GM12874 (cell line): Measurements from ENCODE around the gene IL22RA1.

Source experiments
- CTCF ChIP-seq: IDR thresholded peaks from 2 replicates; pipeline ENCODE4 v1.5.1; 2011; ENCODE audit warnings: low read depth, mild to moderate bottlenecking, control low read depth, low read length, moderate library complexity; ENCODE audit not compliant: insufficient read depth

The IL22RA1 gene

GRCh38 chr1:24134376-24134775, 8.6 kb downstream of the IL22RA1 start:
- no peak for TF ChIP-seq CTCF

DNA sequence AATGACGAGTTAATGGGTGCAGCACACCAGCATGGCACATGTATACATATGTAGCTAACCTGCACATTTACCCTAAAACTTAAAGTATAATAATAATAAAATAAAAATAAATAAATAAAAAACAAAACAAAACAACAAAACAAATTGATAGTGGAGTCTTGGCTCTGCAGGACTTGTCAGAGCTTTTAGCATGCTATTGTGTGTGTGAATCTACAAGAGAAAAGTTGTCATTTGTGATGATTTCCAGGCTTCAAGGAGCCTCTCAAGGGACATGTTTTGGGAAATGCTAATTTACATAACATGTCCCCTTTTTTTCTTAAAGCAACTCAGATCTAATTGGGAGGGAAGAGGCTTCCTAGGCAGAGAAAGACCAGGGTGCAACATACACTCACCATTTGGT, 9.1 kb downstream of the IL22RA1 start:
- TF ChIP-seq CTCF: no peak

GRCh38 chr1:24130385-24130784, 12.6 kb downstream of the IL22RA1 start:
- TF ChIP-seq CTCF: no peak

- TF ChIP-seq CTCF: no peak
Observed at GRCh38 chr1:24127801-24128363, 15.1 kb downstream of the IL22RA1 start.

DNA sequence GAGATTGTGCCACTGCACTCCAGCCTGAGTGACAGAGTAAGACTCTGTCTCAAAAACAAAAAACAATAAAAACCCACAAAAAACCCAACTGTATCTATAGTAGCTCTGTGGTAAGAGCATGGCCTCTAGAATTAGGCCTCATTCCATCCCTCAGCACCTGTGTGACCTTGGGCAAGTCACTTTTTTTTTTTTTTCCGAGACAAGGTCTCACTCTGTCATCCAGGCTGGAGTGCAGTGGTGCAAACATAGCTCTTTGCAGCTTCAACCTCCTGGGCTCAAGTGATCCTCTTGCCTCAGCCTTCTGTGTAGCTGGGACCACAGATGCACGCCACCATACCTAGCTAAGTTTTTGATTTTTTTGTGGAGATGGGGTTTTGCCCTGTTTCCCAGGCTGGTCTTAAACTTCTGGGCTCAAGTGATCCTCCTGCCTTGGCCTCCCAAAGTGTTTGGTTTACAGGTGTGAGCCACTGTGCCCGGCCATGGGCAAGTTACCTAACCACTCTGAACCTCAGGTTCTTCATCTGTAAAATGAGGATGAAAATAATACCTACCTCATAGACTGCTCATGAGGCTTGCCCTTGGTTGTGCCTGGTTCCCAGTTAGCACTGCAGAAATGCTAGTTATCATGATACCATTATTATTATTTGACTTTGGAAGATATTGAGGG, 15.7 kb downstream of the IL22RA1 start:
- no peak for TF ChIP-seq CTCF

- TF ChIP-seq CTCF: no peak
Observed at GRCh38 chr1:24126672-24127023, 16.3 kb downstream of the IL22RA1 start.

DNA sequence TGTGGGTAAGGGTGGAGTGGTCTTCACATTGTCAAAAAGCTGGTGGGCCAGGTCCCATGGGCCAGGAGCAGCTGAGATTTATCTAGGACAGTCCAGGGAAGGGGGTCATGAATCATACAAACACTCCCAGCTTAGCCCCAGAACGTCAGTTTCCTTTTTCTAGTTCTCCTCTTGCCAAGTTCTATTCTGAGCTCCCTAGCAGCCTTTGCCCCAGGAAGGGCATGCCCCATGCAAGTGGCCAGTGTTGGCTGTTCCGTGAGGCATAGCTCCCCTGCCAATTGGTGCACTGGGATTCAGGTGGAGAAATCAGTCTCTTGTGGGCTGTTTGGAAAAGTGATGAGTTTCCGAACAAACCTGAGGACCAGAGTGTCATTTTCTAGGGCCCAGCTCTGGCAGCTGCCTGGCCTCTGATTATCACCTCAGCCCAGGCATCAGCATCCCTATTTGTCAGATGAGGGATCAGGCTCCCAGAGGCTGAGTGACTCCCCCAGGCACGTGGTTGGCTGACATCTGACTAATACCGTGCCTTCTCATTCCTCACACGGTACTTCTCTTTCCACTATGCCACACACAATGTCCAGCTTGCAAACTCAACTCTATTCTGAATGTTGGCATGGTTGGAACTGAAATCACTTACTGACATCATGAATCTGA, 16.8 kb downstream of the IL22RA1 start:
- no peak for TF ChIP-seq CTCF
